ENCODE results near the gene CYBA.

The CYBA gene

DNA sequence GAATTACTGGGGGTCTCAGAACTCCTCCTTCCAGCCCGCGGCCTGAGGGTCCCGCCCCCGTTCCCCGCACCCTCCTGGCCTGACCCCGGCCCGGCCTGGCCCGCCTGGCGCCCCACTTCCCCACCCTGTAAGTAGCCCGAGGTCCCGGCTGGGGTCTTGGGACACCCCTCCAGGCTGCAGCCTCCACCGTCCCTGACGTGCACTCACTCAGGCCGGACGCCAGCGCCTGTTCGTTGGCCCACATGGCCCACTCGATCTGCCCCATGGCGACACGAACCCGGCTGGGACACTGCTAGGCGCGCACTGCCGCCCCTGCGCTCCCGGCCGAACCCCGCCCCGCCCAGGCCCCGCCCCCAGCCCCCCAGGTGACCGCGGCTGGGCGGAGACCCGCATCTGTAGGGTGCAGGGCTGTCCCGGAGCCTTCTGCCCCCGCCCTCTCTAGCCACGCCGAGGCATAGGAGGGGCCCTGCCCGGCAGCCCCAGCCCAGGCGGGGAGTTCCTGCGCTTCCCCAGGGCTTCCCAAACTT lies at the start of gene CYBA:
Gene CYBA, minus strand, starts transcription at position 305 of the 527 bp plus-strand sequence. Its CDS starts 40 bp downstream, at position 265.
- DNase-seq = peak in 30 of 56 donors; percentile 7 to 55 (median 22)

DNA sequence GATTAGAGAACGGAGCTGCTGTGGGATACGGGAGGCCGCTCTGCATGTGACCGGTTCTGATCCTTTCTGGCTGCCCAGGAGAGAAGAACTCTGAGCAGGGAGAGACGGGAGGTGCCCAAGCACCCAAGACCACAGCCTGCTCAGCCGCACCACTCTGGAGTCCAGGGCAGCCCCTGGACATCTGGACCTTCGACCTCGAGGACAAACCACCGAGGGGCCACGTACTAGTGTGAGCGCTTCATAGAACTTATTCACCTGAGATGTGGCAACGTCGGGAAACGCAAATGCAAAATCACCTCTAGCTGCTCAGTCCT lies 49.4 kb upstream of the CYBA start:
- DNase-seq = no peak

DNA sequence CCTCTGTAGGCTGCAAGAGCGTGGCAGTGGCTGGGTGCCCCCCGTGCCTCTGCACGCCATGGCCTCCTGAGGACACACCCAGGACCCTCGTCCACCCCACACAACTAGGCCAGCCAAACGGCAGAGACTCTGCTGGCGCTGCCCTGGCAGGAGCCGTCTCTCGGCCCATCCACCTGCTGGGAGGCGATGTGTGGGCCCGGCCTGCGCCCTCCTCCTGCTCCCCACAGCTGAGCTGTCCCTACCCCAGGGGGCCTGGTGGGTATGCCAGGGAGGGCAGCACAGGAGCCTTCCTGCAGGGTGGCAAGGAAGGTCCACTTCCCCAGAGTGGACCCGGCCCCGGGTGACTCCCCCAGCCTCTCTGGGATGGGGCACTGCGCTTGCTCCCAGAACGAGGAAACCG lies 48.3 kb upstream of the CYBA start:
- no peak for DNase-seq

DNA sequence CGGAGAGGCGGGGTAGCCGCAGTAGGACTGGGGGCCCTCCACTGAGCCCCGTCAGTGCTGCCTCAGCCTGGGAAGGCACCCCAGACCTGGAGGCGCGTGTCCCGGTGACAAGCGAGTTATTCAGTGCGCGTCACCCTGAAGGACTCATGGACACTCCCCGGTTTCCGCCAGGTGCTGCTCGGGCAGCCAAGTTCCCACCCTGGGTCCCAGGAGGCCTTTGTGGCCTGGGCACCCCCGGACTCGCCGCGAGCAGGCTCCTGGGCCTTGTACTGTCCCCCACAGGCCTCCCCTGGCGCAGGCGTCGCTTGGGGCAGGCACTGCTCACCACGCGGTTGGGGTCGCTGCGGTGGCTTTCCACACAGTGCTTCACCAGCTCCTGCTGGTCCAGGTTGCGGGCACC lies 47.8 kb upstream of the CYBA start:
- DNase-seq = no peak

DNA sequence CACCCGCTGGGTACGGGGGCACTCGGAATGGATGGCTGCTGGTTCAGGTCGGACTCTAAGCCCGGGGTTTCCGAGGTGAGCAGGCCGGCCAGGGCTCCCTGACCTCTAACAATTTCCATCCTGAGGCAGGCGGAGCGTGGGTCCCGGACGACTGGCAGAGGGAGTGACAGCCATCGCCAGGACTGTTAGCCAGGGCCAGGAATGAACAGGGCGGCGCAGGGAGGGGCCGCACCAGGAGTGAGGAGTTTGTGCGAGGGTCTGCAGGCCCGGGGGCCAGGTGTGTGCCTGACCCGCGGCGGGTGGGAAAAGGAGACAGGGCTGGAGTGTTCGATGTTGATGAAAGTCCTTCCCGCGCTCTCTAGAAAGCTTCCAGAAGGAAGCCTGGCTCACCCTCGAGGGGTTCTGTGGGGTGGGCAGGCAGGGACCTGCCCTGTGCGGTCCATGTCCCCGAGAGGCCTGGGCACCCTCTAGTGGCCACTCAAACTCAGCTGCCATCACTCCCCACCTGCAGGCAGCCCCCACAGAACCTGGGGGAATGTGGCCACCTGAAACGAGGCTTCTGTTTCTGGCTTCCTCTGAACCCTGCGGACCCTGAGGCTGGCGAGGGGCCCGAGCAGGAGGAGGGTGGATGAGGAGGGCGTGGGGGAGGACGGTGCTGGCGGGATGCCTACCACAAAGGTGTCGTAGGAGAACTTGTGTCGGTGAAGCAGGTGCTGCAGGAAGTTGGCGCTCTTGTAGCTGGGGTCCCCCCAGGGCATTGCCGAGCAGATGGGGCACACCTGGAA lies 47.2 kb upstream of the CYBA start:
- no peak for DNase-seq

DNA sequence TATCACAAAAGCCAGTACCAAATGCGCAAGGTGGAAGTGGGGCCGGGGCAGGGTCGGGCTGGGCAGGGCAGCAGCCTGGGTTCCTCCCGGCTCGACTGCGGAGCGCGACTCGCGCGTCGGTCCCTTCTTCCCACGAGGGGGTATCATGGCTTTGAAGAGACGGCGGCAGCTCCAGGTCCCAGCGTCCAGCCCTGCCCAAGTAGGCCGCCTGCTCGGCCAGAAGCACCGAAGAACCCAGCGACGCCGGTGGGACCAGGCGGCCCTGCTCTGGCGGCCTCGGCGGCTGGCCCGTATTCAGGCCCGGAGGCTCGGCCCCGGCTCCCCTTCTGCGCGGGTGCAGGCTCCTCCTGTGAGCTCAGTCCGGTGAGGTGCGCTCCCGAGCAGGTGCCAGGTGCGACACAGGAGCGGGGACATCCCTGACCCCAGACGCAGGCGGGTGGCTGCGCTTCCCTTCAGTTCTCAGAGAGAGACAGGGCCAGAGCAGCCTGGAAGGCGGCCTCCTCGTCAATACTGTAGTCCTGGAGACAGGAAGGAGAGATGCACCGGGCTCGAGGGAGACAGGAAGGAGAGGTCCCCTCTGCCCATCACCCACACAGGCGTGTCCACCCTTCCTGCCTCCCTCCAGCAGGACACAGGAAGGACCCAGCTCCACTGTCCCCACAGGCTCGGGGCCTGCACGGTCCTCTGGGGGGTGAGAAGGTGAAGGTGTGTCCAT lies 46.4 kb upstream of the CYBA start:
- no peak for DNase-seq

DNA sequence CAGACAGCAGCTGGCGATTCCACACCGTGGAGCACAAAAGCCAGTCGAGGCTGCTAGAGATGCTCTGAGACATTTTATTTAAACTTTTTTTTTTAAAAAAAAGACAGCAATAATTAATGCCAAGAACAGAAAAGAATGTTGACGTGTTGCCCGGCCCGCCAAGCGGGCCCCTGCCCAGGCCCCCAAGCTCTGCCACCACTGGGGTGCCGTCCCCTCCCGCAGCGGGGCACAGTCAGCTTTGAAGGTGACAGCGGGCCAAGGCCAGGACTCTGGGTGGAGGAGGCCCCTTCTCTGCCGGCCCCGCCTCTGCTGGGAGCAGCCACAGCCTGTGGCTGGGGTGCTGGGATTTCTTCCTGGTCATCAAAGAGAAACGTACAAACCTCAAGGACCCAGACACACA lies 45.6 kb upstream of the CYBA start:
- DNase-seq = no peak

DNA sequence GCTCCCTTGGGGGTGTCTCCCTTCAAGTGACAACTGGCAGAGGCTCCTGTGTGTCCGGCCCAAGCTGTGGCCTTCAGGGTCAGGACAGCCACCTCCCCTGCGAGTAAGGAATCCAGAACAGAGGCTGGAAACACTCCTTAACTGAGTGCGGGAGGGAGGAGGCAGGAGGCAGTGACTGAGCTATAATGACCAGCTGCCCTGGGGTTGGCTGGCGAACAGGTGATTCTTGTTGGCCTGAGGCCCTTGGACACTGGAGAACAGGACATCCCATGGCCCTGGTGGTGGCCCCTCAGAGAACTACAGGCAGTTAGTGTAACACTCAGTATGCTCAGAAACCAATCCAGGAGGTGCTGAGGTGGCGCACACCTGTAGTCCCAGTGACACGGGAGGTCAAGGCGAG lies 44.9 kb upstream of the CYBA start:
- DNase-seq = no peak

DNA sequence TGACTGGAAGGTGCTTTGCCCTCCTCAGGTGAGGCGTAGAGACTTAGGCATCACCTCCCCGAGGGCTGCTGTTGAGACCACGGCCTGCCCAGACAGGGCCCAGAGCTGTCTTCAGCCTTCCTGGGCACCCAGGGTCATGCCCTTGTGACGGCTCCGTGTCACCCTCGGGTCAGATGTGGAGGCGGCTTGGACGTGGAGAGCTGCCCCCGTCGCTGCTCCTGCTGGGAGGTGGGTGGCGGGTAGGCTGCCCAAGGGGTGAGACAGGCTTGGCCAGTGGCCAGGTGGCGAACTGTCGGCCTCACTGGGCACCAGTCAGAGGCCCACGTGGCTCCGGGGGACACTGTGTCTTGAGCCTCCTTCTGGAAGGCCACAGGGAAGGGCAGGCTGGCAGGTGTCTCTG lies 44.4 kb upstream of the CYBA start:
- no peak for DNase-seq

DNA sequence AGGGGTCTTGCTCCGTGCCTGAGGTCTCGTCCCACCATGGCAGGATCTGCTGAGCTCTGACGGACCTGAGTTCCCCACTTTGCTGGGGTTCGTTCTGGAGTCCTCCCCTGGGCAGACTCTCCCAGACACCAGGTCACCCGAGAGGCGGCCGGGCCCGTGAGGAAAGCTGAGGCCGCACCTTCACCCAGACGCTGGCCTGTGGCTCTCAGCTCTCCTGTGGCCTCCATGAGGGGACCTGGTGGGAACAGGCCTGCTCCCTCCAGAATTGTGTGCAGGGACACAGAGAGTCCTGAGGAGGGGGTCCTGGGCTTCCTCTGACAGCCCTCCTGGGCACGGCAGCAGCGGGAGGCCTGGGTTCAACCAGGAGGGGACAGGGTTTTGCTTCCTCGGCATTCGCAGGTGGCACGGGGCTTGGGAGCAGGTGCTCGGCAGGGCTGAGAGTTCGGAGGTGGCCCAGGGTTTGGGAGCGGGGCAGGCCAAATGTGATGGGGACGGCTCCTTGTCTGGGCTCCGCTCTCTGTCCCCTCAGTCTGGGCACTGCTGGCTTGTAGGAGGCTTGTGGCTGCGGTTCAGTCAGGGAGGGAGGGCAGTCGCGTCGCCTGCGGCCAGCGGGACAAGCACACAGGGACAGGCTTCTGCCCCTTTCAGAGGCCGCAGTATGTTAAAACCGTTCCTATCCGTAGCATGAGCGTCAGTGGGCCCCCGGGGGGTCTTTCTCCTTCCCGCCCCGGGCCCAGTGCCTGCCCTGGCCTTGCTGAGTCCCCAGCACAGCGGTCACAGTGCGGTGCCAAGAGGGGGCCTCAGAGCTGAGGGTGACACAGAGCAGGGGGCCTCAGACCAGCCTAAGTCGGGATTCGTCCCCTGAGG lies 43.6 kb upstream of the CYBA start:
- no peak for DNase-seq

DNA sequence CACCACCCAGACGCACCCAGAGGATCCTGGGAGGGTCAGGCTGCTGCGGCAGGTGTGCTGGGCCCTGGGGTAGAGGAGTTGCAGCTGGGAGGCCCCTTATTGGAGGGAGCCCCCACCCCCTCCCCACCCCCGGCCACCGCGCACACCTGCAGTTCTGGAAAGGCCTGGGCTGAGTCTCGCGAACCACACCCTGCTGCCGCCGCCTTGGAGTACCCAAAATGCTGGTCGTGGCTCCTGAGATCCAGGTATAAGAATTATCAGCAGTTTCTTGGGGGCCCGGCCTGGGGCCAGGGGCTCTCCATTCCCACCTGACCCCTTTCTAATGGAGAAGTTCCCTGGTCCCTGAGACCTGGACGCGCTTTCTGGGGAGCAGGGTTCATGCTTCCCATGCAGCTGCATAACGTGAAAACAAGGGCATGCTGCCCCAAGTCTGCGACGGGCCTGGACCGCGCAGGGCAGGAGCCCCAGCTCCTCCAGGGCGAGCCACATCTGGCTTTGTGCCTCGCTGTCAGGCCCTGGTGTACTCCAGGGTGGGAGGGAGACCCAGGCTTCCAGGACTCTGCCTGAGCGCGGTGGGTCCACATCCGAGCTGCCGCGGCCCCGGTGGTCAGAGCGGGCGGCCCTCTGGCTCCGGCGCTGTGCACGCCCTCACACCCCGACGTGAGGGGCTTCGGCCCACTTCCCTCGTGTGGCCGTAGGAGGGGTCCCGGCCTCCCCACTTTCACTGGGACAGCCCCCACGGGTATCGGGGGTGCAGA lies 42.7 kb upstream of the CYBA start:
- DNase-seq = no peak

DNA sequence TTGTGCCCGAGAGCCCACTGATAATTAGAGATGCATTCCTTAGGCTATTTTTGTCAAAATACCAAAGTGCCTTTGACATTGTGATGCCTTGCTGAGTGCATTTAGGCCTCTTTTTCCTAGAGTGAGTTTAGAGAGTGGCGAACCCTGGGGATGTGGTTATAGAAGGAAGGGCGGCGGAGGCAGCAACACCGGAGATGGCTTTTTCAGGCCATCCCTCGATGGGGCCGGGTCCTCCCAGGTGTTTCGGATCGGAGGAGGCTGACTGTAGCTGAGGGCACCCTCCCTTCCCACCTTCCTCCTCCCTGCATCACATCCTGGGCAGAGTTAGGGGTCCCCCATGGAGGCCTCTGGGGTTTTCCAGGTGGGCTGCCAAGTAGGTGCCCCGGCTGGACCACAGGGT lies 42.0 kb upstream of the CYBA start:
- DNase-seq = no peak

DNA sequence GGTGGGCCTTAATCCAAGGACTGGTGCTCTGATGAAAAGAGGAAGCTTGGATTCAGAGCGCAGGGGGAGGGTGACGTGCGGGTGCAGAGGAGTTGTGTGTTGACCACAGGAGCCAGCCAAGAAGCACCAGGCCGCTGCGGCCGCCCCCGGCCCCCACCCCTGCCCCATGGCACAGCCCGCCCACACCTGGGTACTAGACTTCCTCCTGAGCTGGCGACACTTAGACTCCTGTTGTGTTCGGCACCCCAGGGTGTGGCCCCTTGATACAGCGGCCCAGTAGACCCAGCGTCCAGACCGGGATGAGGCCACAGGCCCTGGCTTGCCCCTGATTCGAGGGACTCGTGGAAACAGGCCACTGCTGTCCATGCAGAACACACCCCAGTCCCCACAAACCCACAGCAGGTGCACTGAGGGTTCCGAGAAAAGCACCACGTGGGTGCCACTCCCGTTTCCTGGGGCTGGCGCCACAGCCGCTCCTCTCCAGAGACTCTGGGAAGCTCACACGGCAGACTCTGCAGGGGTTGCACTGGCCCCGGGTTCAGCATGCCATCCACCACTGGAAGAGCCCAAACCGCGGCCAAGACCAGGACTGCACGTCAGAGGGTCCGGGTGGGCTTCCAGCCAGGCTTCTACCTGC lies 41.2 kb upstream of the CYBA start:
- DNase-seq = peak in 13 of 56 donors; percentile 12 to 72 (median 30)

DNA sequence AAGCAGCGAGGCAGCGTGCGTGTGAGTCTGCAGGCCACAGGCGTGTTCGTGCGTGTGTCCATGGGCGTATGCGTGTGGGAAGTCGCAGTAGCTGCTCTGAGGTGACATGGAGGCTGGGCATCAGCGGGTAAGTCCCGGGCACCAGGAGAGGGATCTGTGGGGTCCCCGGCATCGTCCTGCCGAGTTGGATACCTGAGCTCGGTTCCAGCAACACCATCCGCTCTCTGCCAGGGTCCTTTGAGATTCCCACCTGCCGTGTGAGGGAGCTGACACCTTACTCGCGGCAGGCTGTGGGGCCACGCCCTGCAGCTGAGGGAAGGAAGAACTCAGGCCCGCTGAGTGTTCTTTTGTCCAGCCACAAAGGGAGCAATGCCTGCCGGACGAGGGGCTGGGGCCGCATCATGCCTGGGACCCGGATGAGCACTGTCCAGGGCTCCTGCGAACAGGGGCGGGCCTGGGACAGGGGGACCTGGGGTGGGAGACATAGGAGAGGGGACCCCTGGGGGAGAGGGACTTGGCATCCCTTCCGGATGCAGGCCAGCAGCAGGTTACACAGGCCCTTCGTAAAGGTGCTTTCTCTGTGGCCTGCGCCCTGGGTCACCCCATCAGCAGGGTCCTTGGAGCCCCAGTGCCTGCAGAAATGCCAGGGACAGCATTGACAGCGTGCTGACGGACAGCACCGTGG lies 40.4 kb upstream of the CYBA start:
- no peak for DNase-seq

DNA sequence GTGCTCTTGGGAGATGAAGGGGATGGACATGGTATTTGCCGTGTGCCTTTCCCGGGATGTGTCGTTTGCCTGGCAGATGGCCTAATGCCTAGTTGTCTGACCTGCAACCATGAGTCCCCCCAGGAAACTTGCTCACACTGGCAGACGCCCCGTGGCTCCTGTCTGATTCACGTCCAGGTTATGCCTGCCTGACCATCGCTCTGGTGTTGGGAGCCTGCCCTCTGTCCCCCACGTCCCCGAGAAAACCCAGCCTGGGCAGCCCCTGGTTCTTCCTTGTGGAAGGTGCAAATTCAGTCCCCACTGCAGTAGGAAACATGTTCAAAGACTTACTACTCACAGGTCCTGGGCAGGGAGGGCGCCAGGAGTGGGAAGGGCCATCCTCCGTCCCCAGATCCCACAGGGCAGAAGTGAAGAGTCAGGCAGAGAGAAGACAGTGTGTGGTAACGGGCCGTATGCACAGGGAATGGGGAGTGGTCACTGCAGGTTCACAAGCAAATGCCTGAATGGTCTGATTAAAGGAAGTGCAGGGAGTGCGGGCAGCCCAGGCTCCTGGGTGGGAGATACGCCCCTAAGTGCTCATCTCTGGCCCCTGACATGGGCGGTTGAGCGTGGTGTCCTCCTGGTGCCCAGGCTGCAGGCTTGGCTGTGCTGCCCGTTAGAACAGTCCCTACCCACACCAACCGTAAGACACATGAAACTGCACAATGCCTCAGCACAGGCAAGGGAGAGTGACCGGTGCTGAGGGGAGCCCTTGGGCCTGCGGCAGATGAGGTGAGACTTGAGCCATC lies 39.7 kb upstream of the CYBA start:
- no peak for DNase-seq

DNA sequence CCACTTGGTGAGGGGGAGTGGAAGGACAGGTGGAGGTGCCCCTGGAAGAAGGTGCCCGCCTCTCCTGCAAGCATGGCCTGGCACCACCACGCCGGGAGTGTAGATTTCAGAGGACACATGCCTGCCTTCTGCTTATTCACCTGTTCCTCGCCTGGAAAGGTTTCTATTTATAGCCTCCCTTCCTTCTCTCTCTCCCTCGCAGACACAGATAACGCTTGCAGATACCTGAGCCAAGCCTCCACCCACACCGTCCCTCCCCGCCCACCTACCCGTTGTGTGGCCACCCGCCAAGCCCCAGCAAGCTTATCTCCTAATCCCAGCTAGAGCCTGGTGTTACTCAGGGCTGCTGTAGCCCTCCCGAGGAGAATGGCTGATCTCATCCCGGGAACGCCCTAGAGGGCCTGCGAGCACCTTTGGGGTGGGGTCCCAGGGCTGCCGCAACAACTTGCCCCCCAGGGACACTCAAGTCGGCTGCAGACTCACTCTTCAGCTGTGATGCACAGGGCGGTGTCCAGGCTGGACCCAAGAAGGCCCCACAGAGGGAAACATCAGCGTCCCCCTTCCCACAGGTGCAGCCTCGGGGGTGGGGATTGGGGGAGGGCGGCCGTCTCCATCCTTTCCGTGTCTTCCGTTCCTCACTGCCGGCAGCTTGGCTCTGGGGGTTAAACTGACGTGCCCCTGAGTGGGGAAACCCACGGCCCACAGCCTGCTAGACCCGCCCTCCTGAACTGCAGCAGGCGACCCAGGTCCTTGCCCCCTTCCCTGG lies 37.3 kb upstream of the CYBA start:
- peak in 5 of 56 donors; percentile 3 to 36 (median 11) for DNase-seq

DNA sequence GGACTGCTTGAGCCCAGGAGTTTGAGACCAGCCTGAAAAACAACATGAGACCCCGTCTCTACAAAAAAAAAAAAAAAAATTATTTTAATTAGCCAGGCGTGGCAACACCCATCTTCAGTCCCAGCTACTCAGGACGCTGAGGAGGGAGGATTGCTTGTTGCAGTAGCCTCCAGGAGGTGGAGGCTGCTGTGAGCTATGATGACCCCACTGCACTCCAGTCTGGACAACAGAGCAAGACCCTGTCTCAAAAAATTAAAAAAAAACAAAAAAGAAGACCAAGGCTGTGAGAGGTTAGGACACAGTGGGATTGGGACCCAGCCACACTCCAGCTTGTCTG lies 36.8 kb upstream of the CYBA start:
- DNase-seq = no peak

DNA sequence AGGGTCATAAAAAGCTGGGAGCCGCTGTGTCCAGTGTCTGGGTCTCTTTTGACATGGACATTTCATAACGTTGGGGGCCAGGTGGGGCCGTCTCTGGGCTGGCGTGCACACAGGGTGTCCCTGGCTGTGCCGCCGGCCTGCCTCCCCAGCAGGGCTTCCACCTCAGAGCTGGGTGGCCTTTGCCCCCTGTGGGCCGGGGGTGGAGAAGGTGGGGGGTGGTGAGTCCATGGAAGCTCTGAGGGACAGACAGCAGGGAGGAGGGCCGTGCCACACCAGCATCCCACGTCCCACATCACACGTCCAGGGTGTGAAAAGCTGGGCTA lies 36.4 kb upstream of the CYBA start:
- no peak for DNase-seq
